GM18517 (cell line): Measurements from ENCODE around the gene VTI1A.
"Not testable (repeated sequence)": the region's sequence is repeated elsewhere in the genome, so short reads cannot be mapped to it uniquely, and the experiment has no call there.

ENCODE experiments used
- ATAC-seq: cut with Tn5 transposase; IDR thresholded peaks from one replicate; pipeline ENCODE4 v1.9.1; 2021; ENCODE audit warnings: mild to moderate bottlenecking, moderate library complexity; ENCODE audit not compliant: unreplicated experiment

The VTI1A gene

GRCh38 chr10:112712536-112712935 is 265.5 kb downstream of the VTI1A start:
- no peak for ATAC-seq

GRCh38 chr10:112713411-112713810 is 266.4 kb downstream of the VTI1A start:
- no peak for ATAC-seq

DNA sequence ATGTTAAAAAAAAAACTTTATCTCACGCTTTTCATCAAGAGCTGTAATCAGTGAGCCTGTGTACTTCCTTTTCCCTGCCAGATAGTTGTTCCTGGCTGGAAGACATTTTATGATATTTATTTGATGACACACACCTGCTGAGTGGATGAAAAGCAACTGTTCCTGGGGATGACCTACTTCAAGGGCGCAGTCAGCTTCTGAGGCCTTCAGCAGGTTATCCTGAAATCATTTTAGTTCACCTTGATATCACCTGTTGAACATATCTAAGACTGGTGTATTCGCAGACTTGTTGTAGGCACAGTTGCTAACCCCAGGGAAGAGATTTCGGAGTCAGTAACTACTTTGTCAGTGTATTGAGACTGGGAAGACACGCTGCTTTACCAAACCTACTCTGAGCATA is 268.6 kb downstream of the VTI1A start:
- ATAC-seq: no peak

GRCh38 chr10:112716076-112716475 is 269.1 kb downstream of the VTI1A start:
- no peak for ATAC-seq

GRCh38 chr10:112716924-112717413 is 270.0 kb downstream of the VTI1A start:
- no peak for ATAC-seq

- no peak for ATAC-seq
These were observed 273.2 kb downstream of the VTI1A start for GRCh38 chr10:112720178-112720577.

DNA sequence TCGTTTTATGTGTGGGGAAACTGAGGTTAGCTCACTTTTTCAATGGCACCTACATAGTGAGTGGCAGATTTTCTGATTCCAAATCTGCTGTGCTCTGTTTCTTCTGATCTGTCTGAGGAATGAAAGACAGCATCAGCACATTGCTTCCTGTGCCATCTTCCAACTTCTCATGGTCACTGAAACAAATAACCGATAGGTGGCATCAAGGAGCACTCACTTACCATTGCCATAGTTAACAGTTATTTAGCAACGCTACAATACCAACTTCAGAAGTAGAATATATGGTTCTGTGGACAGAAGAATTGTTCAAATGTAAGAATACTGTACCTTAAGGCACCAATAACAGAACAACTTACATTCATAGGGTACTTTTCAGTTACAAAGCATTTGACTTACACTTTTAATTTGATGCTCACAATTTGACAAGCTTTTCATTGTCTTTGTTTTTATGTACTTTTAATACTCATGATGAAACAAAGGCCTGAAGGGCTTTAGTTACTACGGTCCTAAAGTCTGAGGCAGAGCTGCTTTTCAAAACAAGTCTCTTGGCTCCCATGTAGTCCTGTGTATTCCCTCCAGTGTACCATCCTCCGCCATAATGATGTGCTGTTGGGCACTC is 274.2 kb downstream of the VTI1A start:
- no peak for ATAC-seq

GRCh38 chr10:112722758-112723157 is 275.7 kb downstream of the VTI1A start:
- no peak for ATAC-seq

DNA sequence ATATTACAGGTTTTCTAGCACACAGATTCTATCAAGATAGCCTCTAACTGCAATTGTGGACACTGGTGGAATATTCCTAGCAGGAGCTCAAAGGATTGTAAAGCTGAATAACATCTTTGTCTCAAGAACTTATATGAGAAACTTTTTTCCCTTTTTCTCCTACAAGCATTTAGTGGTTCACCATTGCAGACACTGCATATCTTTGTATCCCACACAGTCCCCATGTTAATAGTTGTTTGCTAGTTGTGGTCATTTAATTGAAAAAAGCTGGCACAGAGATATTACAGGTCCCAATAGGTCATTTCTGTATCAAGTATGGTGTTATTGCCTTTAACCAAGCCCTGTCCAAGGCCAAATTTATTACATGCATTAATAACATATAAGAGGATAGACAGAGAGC is 276.9 kb downstream of the VTI1A start:
- no peak for ATAC-seq

- ATAC-seq: no peak
These were observed 277.5 kb downstream of the VTI1A start for GRCh38 chr10:112724404-112724991.

DNA sequence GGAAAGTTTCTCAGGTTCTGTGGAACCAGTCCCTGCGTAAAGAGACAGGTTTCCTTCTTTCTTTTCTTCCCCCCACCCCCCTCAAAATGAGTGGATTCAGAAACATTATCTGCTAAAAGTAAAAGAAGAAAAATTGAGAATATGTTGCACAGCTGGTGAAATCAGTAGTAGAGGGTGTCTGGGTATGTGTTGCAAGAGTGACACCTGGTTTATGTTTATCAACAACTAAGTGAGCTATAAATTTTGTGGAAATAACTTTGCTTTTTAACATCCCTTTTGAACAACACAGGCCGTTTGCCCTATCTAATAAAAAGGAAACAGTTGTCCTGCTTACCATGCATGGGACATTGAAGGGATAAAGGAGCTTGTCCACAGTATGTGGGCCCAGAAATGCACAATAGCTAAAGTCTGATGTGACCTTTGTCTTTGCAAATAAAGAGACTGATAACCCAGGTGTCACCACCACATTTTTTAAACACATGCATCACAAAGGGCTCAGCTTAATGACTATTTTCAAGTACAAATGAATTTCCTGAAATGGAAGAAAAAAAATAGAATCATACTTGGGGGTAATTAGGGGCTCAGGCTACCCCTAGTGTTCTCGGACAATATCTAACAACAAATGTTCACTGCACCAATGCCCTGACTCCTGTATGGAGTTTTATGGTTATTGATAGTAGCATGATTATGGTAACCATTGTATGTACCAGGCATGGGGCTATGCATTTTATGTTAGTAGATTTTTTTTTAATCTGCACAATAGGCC is 281.3 kb downstream of the VTI1A start:
- ATAC-seq: no peak

GRCh38 chr10:112728997-112729396 is 282.0 kb downstream of the VTI1A start:
- ATAC-seq: no peak

- ATAC-seq: not testable (repeated sequence)
These were observed 284.4 kb downstream of the VTI1A start for GRCh38 chr10:112731450-112731849.

DNA sequence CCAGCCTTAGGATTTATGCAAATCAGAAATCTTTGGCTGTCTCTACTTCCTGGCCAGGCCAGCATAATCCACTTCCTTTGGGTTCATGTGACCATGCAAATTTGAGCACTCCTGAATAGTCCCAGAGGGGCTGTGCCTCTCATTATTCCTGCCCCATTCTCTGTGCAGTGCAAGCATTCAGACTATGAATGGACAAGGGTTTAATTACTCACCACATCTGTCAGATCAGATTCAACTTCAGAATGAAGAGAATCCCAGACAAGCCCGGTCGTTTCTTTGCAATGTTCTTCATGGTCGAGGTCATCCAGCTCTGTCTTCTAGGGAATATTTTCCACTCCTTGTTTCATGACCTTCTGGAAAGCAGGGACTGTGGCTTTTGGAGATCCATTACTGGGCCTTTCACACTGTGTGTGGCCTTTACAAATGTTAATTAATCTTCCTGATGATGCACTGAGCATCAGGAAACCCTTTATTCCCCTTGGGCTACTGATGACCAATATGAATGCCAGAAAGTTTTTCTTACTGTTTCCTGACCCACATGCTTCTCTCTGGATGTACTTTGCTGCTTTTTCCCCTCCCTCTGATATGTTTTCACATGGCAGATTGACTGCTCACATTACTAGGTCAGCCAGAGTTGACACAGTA is 285.4 kb downstream of the VTI1A start:
- no peak for ATAC-seq

DNA sequence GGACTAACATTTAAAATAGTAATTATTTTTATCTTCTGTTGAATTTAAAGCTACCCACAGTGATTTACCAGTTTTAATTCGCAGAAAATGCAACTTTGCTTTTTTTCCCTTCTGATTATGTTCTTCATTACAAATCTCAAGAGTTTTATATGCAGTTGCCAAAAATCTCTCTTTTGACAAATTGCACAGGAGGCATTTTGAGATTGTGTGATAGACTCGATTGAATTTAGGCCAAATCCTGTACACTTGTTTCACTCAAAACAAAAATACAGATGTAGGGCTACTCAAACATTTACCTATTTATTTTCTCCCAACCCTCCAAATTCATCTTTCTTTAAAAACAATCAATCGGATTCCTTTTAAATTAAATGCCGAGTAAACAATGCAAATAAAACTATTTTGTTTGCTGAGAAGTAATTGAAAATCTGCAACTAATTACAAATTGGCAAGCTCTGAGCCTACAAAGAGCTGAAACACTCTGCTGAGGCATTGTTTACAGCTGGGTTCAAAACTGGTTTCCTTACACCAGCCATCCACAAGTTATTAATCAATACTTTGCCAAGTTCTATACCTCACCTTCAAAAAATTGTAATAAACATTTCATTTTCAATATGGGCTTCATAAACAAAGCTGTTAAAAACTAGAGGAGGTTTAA is 288.2 kb downstream of the VTI1A start:
- no peak for ATAC-seq

- ATAC-seq: no peak
These were observed 291.9 kb downstream of the VTI1A start for GRCh38 chr10:112738606-112739591.

- no peak for ATAC-seq
These were observed 292.8 kb downstream of the VTI1A start for GRCh38 chr10:112739592-112740353.

DNA sequence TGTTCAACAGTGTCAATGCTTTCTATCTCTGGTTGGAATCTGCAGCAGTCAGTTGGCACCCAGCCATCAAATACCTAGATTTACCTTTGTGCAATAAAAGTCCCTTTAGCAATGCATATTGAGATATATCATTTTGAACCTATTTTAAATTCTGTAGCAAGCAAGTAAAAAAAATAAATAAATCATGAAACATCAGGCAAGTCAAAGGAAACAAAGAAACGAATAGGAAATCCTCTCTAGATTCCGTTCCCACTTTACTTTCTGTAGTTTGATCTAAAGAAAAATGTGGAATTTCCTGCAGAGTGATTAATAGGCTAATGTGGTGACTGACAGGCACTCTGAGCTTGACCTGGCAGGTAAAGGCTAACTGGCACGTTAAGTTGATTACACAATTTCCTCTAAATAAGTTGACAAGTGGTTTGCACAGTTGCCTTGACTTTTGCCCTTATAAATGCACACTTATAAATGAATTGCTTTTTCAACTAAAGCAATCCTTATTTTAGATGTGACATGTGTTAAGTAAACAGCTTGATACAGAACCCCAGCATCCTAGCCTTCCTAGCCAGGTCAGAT is 294.9 kb downstream of the VTI1A start:
- ATAC-seq: no peak
